NT2/D1 (cell line): ENCODE results near the gene TEK.

Experiments used
- YY1 ChIP-seq: IDR thresholded peaks from 2 replicates; pipeline ENCODE4 v1.6.1; 2011; ENCODE audit not compliant: insufficient read length, insufficient read depth
- ZNF274 ChIP-seq: IDR thresholded peaks from 2 replicates; pipeline ENCODE4 v1.6.1; 2011; ENCODE audit warnings: mild to moderate bottlenecking, low read depth, low read length

- TF ChIP-seq ZNF274 (no peak), YY1 (no peak)
Measured at GRCh38 chr9:27129221-27129620, 20.2 kb downstream of the TEK start.
